OCI-LY7 (cell line): Measurements from ENCODE around the gene MAP3K19.

Experiments
- CTCF ChIP-seq: fragments of 200-600 bp; sonication (generic); conservative IDR thresholded peaks from 2 replicates; pipeline ENCODE4 v1.5.1; 2014; ENCODE audit warnings: mild to moderate bottlenecking, antibody characterized with exemption, low read length, moderate library complexity, mixed read lengths
- EZH2phosphoT487 ChIP-seq: fragments of 200-600 bp; sonication (generic); IDR thresholded peaks from 2 replicates; pipeline ENCODE4 v1.6.1; 2018; ENCODE audit warnings: low read depth, borderline replicate concordance, mild to moderate bottlenecking, mixed run types, antibody characterized with exemption, low read length, moderate library complexity, mixed read lengths

DNA sequence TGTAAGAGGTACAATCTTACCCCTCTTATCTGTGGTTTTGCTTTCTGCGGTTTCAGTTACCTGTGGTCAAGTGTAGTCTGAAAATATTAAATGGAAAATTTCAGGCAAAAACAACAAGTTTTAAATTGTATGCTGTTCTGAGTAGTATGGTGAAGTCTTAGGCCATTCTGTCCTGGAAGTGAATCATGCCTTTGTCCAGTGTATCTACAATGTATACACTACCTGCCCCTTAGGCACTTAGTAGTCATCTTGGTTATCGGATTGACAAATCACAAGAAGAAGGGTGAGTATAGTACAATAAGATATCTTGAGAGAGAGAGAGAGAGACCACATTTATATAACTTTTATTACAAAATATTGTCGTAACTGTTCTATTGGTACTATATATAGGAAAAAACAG lies 48.3 kb upstream of the MAP3K19 start:
- TF ChIP-seq CTCF (no peak), EZH2phosphoT487 (no peak)
